Activated T-helper 17 cell treated with anti-CD3 and anti-CD28 coated beads, Interleukin-2, amount 50 U/mL, for 72 hours (primary cell): ENCODE data around the gene BRD1. TPM values are rescaled to one million over a fixed set of nuclear protein-coding genes. Genes with fewer than 3 reads are reported as not detected.

ENCODE experiments used
- ATAC-seq: fragments of 150-1000 bp; cut with Tn5 transposase; replicated peaks from 2 replicates; pipeline ENCODE4 v1.10.0; 2021; ENCODE audit warnings: mild to moderate bottlenecking, moderate library complexity
- H3K27ac Mint-ChIP-seq: one replicate; pipeline ENCODE4 v1.8.0; 2022; ENCODE audit warnings: mixed read lengths
- H3K27me3 Mint-ChIP-seq: one replicate; pipeline ENCODE4 v1.8.0; 2022; ENCODE audit warnings: mixed read lengths
- H3K36me3 Mint-ChIP-seq: one replicate; pipeline ENCODE4 v1.8.0; 2022; ENCODE audit warnings: low read depth, mild to moderate bottlenecking, mixed read lengths
- H3K4me1 Mint-ChIP-seq: one replicate; pipeline ENCODE4 v1.8.0; 2022; ENCODE audit warnings: mixed read lengths
- H3K4me3 Mint-ChIP-seq: one replicate; pipeline ENCODE4 v1.8.0; 2022; ENCODE audit warnings: mild to moderate bottlenecking, mixed read lengths
- H3K9me3 Mint-ChIP-seq: one replicate; pipeline ENCODE4 v1.8.0; 2022; ENCODE audit warnings: mixed read lengths
- total RNA-seq, 2 donors: library from RNA; stranded (reverse); gene quantifications; one replicate each; pipeline ENCODE4 v1.2.3, GENCODE V29; 2022

The BRD1 gene
- total RNA-seq, 2 donors from 2014 or later, result 43.4 to 43.8 TPM

- no peak for ATAC-seq
- H3K27me3 Mint-ChIP-seq, result peaks cover 37% of the 10 kb centered on the region
- no peaks in the 10 kb centered on the region for H3K36me3 Mint-ChIP-seq
- H3K9me3 Mint-ChIP-seq, result no peaks in the 10 kb centered on the region
- H3K4me1 Mint-ChIP-seq, result peaks cover 10% of the 10 kb centered on the region
- H3K4me3 Mint-ChIP-seq, result no peak overlapping the region
- no peak overlapping the region for H3K27ac Mint-ChIP-seq
These were observed 99.6 kb downstream of the BRD1 start for GRCh38 chr22:49727881-49728569.

- no peak for ATAC-seq
- Mint-ChIP-seq H3K4me3 (no peak overlapping the region), H3K4me1 (peaks cover 10% of the 10 kb centered on the region), H3K27ac (no peak overlapping the region), H3K27me3 (peaks cover 36% of the 10 kb centered on the region), H3K36me3 (no peaks in the 10 kb centered on the region), H3K9me3 (no peaks in the 10 kb centered on the region)
These were observed 100.3 kb downstream of the BRD1 start for GRCh38 chr22:49727191-49727880.

GRCh38 chr22:49726701-49727101, 101.0 kb downstream of the BRD1 start:
- Mint-ChIP-seq H3K4me1 (peaks cover 10% of the 10 kb centered on the region), H3K36me3 (no peaks in the 10 kb centered on the region), H3K27me3 (peaks cover 36% of the 10 kb centered on the region), H3K9me3 (no peaks in the 10 kb centered on the region), H3K4me3 (no peak overlapping the region), H3K27ac (no peak overlapping the region)
- ATAC-seq, result no peak

DNA sequence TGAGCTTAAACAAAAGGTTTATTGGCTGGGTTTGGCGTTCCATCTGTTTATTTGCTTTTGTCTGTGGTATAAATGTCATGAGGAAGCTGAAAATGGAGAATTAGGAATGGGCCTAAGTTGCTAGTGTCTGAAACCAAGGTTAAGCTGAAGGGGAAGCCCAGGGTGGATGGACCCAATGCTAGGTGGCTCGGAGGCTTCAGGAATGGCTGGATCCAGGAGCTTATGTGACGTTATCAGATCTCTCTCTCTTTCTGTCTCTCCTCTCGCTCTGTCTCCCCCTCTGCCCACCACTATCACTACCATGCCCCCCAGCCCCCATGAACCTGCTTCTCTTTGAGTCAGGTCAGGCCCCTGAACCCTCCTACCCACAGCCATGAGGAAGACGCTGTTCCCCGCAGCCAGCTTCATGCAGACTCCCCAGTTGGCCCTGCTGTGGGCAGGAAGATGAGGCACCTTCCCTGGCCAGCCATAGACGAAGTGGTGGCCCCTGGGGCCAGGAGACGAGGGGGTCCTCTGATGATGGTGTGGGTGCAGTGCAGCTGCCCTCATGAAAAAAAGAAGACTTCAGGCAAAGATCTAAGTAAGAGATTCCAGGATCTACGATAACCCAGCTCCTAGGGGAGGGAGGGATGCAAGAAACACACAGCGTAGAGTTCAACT, 101.5 kb downstream of the BRD1 start:
- Mint-ChIP-seq H3K9me3 (no peaks in the 10 kb centered on the region), H3K4me1 (peaks cover 10% of the 10 kb centered on the region), H3K36me3 (no peaks in the 10 kb centered on the region), H3K27me3 (peaks cover 34% of the 10 kb centered on the region), H3K4me3 (no peak overlapping the region), H3K27ac (no peak overlapping the region)
- no peak for ATAC-seq

- H3K4me3 Mint-ChIP-seq, result peak overlapping the region; percentile 9
These were observed 102.2 kb downstream of the BRD1 start for GRCh38 chr22:49725516-49725915.

DNA sequence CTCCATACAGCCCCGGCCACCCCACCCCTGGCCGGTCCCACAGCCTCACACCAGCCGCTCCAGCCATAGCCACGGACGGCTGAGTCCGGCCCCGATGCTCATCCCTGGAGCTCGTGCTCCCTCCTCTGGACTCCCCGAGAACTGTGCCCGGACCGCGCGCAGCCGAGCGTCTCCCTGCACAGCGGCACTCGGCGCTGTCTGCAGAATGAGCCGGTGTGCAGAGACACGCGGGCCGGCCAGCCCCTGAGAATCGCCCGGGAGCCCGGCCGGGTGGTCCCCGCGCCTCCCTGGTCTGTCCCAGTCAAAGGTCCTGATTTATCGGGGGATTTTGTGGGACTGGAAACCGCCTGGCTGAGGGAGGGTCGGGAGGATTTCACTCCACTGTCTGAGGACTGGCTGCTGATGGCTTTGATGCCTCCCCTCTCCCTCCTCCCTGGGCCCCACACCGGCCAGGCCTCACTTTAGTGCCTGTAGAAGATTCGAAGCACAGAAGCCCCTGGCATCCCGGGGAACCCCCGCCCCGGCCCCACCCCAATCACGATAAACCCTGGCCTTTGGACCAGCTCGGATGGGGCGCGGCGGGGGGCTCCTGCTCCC, 102.7 kb downstream of the BRD1 start:
- Mint-ChIP-seq H3K4me3 (peak overlapping the region; percentile 81), H3K9me3 (no peaks in the 10 kb centered on the region), H3K27me3 (peaks cover 23% of the 10 kb centered on the region), H3K4me1 (peaks cover 10% of the 10 kb centered on the region), H3K36me3 (no peaks in the 10 kb centered on the region), H3K27ac (no peak overlapping the region)
- ATAC-seq, result peak; percentile 93

More at GRCh38 chr22:49725516-49725915, 102.2 kb downstream of the BRD1 start:
- no peak overlapping the region for H3K27ac Mint-ChIP-seq
- H3K4me1 Mint-ChIP-seq, result peaks cover 10% of the 10 kb centered on the region
- no peaks in the 10 kb centered on the region for H3K36me3 Mint-ChIP-seq
- H3K9me3 Mint-ChIP-seq, result no peaks in the 10 kb centered on the region
- no peak for ATAC-seq
- H3K27me3 Mint-ChIP-seq, result peaks cover 28% of the 10 kb centered on the region

DNA sequence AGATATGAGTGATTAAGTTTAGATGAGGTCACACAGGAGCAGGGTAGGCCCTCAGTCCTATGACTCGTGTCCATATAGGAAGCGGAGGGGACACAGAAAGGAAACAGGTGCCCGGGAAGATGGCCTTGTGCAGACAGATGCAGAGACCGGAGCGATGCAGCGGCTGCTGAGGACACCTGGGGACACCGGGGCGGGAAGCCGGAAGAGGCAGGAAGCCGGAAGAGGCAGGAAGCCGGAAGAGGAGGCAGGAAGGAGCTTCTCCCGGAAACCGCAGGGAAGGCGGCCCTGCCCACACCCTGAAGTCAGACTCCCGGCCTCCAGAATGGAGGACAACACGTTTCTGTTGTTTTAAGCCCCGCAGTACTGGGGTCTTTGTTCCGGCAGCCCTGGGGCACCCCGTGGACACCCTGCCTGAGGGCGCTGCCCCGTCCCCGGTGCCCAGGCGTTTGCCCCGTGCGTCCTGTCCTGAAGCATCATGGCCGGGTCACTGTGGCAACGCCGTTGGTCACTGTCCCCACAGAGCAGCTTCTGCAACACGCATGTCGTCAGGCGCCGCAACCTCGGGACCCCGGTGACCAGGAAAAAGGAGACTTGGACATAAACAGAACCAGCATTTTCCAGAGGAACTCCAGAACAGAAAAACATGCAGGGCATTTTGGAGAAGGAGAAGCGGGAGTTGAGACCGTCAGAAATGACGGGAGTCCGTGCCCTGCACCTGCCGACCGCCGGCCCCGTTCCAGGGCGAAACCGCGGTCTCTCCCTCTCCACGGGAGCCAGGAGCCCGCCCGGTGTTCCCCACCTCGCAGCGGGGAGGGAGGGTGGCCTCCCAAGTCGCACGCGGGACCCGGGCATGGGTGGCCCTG, 103.4 kb downstream of the BRD1 start:
- Mint-ChIP-seq H3K27ac (peak overlapping the region; percentile 79), H3K4me1 (peaks cover 10% of the 10 kb centered on the region), H3K36me3 (no peaks in the 10 kb centered on the region), H3K4me3 (peak overlapping the region; percentile 81), H3K9me3 (no peaks in the 10 kb centered on the region), H3K27me3 (peaks cover 23% of the 10 kb centered on the region)
- peak; percentile 57 for ATAC-seq

- peak overlapping the region; percentile 79 for H3K27ac Mint-ChIP-seq
- peak overlapping the region; percentile 81 for H3K4me3 Mint-ChIP-seq
- no peaks in the 10 kb centered on the region for H3K36me3 Mint-ChIP-seq
- no peaks in the 10 kb centered on the region for H3K9me3 Mint-ChIP-seq
- no peak for ATAC-seq
- peaks cover 18% of the 10 kb centered on the region for H3K27me3 Mint-ChIP-seq
- H3K4me1 Mint-ChIP-seq, result peaks cover 10% of the 10 kb centered on the region
These were observed 104.1 kb downstream of the BRD1 start for GRCh38 chr22:49723478-49724029.

Other genes starting within 250 kb of the BRD1 start
- 10 to 100 TPM; 27.1 to 28.5 TPM for gene ZBED4, start 26.0 kb upstream of the BRD1 start, total RNA-seq
- 10 to 100 TPM; 19.5 to 21.9 TPM for gene ALG12, start 90.6 kb upstream of the BRD1 start, total RNA-seq
- 10 to 100 TPM; 22.7 to 38.6 TPM for gene CRELD2, start 90.8 kb upstream of the BRD1 start, total RNA-seq
- gene PIM3, start 132.9 kb upstream of the BRD1 start, total RNA-seq, result 100 to 1,000 TPM in 1 of 2 donors, 10 to 100 TPM in 1; 94.8 to 235 TPM
- gene IL17REL, start 184.9 kb upstream of the BRD1 start, total RNA-seq, result under 1 TPM; 0.09 to 0.42 TPM
- gene TTLL8, start 230.4 kb upstream of the BRD1 start, total RNA-seq, result not detected